Measurements from ENCODE around the gene GBGT1.
A peak's percentile ranks its signal among the peaks of the same experiment; 100 is the strongest.

GBGT1 gene

DNA sequence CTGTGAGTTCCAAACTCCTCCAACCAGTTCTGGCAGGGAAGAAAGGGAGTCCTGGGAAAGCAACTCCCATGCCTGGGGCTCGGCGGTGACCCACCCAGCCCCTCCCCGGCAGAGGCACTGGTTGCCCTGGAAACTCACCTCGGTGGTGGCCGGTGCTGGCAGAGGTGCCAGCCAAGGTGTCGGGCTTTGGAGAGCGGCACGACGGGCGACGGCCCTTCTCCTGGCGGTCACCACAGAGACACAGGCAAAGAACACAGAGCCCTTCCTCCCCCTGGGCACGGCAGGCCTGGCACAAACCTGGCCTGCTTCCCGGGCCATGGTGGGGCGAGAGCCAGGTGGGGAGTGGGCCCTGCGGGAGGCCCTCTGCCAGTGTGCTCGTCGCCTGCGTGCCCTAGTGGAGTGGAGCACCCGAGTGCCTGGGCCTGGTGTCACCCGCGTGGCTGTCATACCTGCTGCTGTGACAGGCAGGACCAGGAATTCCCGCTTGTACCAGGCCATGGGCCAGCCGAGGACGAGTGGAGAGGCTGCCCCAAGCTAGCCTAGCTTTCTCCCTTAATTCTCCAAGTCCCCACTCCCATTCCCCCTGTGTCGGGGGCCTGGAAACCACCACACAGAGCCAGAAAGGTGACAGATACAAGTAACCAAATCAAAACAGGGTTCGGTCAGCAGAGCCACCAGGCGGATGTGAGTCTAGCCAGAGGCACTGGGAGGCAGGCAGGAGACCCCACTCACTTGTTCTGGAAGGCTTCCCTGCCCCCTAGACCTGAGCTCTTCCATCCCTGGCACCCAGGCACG lies 34.5 kb downstream of the GBGT1 start:
- Histone ChIP-seq H2AFZ (ENCODE audit: low read depth, low read length) (no peak overlapping the region), H3K9ac (ENCODE audit: low read length) (no peak overlapping the region), H3K79me2 (ENCODE audit: low read length) (peaks cover 40% of the 10 kb centered on the region), H4K20me1 (ENCODE audit: insufficient read depth, low read length) (peaks cover 91% of the 10 kb centered on the region), H3K9me3 (ENCODE audit: insufficient read depth, low read length) (no peaks in the 10 kb centered on the region), H3K36me3 (replicated peaks; ENCODE audit: low read depth, low read length) (no peaks in the 10 kb centered on the region), H3K27ac (ENCODE audit: low read length) (no peak overlapping the region), H3K4me3 (ENCODE audit: low read length) (no peak overlapping the region), H3K4me1 (ENCODE audit: low read length) (peaks cover 39% of the 10 kb centered on the region), H3K27me3 (ENCODE audit: low read depth, low read length) (no peaks in the 10 kb centered on the region), H3K4me2 (ENCODE audit: low read length) (no peak overlapping the region)
- TF ChIP-seq EZH2phosphoT487 (IDR thresholded peaks at IDR 0.05; ENCODE audit: low read depth), result no peak
- TF ChIP-seq, protein P1, sequence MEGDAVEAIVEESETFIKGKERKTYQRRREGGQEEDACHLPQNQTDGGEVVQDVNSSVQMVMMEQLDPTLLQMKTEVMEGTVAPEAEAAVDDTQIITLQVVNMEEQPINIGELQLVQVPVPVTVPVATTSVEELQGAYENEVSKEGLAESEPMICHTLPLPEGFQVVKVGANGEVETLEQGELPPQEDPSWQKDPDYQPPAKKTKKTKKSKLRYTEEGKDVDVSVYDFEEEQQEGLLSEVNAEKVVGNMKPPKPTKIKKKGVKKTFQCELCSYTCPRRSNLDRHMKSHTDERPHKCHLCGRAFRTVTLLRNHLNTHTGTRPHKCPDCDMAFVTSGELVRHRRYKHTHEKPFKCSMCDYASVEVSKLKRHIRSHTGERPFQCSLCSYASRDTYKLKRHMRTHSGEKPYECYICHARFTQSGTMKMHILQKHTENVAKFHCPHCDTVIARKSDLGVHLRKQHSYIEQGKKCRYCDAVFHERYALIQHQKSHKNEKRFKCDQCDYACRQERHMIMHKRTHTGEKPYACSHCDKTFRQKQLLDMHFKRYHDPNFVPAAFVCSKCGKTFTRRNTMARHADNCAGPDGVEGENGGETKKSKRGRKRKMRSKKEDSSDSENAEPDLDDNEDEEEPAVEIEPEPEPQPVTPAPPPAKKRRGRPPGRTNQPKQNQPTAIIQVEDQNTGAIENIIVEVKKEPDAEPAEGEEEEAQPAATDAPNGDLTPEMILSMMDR (IDR thresholded peaks at IDR 0.05; ENCODE audit: low read depth, low read length), result no peak

DNA sequence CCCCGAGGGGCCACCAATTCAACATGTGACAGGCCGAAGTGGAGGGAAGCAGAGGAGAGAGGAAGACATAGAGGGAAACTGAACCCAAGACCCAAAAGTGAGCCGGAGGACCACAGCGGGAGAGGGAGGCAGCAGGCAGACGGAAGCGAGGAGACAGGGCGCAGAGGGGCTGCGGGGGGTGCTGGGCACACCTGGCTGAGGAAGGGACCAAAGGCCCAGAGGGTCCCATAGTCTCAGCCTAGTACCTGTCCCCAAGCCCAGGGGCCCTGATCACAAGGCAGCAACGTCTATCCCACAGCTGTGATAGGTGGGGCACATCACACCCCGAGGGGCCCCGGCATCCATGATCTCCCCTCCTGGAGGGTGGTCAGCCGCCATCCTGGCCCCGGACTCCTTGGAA lies 35.6 kb downstream of the GBGT1 start:
- no peak overlapping the region for H3K4me2 ChIP-seq (ENCODE audit: low read length)
- H2AFZ ChIP-seq (ENCODE audit: low read depth, low read length), result no peak overlapping the region
- H3K36me3 ChIP-seq (replicated peaks; ENCODE audit: low read depth, low read length), result no peaks in the 10 kb centered on the region
- no peak overlapping the region for H3K9ac ChIP-seq (ENCODE audit: low read length)
- H3K9me3 ChIP-seq (ENCODE audit: insufficient read depth, low read length), result no peaks in the 10 kb centered on the region
- peaks cover 84% of the 10 kb centered on the region for H4K20me1 ChIP-seq (ENCODE audit: insufficient read depth, low read length)
- TF ChIP-seq EZH2phosphoT487 (IDR thresholded peaks at IDR 0.05; ENCODE audit: low read depth), result no peak
- TF ChIP-seq, protein P1 (IDR thresholded peaks at IDR 0.05; ENCODE audit: low read depth, low read length), result no peak
- no peaks in the 10 kb centered on the region for H3K27me3 ChIP-seq (ENCODE audit: low read depth, low read length)
- peaks cover 32% of the 10 kb centered on the region for H3K4me1 ChIP-seq (ENCODE audit: low read length)
- H3K79me2 ChIP-seq (ENCODE audit: low read length), result peaks cover 32% of the 10 kb centered on the region
- H3K27ac ChIP-seq (ENCODE audit: low read length), result no peak overlapping the region
- H3K4me3 ChIP-seq (ENCODE audit: low read length), result no peak overlapping the region

DNA sequence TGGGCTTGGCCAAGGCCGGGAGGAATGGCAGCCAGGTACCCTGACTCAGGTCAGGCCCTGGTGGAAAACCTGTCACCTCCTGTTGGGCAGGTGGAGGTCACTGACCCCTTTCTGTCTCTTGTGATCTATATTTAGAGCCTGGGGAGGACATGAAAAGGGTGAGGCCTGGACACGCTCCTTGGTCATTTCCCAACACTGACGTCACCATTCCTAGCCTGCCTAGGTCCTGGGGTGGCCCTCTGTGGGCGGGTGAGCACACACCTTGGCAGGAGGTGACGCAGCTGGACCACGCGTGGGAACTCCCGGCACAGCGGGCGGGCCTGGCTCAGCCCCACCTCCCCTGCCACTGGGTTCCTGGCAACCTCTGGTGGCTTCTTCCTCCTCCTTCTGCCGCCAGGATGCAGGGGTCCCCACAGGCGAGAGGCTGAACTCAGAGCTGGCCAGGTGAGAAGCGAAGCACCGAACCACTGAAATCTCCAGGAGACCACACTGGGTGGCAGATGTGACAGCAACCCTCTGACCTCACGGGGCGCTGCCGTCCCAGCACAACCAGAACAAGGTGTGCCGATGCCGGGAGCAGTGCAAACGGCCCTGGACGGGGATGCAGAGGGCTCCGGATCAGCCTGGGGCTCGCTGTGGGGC lies 36.3 kb downstream of the GBGT1 start:
- no peak for TF ChIP-seq EZH2phosphoT487 (IDR thresholded peaks at IDR 0.05; ENCODE audit: low read depth)
- TF ChIP-seq, protein P1 (IDR thresholded peaks at IDR 0.05; ENCODE audit: low read depth, low read length), result no peak
- H2AFZ ChIP-seq (ENCODE audit: low read depth, low read length), result no peak overlapping the region
- H3K9ac ChIP-seq (ENCODE audit: low read length), result no peak overlapping the region
- H3K27ac ChIP-seq (ENCODE audit: low read length), result no peak overlapping the region
- H3K4me2 ChIP-seq (ENCODE audit: low read length), result no peak overlapping the region
- H3K9me3 ChIP-seq (ENCODE audit: insufficient read depth, low read length), result no peaks in the 10 kb centered on the region
- no peaks in the 10 kb centered on the region for H3K27me3 ChIP-seq (ENCODE audit: low read depth, low read length)
- peaks cover 32% of the 10 kb centered on the region for H3K4me1 ChIP-seq (ENCODE audit: low read length)
- peaks cover 28% of the 10 kb centered on the region for H3K79me2 ChIP-seq (ENCODE audit: low read length)
- H3K4me3 ChIP-seq (ENCODE audit: low read length), result no peak overlapping the region
- peaks cover 79% of the 10 kb centered on the region for H4K20me1 ChIP-seq (ENCODE audit: insufficient read depth, low read length)
- no peaks in the 10 kb centered on the region for H3K36me3 ChIP-seq (replicated peaks; ENCODE audit: low read depth, low read length)

DNA sequence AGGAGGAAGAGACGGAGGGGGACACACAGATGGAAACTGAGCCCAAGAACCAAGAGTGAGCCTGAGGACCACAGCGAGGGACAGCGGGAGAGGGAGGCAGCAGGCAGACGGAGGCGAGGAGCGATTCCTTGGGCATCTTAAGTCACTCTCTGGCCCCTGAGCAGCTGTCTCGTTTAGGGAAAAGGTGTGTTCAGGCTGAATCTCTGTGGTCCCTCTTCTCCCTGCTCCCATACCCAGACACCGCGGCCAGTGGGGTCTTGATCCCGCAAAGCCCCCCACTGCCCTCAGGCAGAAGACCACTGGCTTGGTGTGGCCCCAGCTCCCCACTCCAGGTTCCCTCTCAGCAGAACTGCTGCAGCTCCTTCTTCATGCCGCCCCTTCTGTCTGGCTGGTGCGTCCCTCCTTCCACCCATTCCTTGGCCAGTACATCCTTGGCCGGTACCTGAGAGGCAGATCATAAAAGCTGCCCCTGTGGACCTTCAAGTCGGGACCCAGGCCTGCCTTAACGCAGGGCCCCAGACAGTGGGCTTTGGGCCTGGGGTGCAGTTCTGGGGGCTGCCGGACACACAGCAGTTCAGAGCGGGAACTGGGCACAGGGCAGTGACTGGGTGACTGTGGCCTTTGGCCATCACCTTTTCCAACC lies 36.9 kb downstream of the GBGT1 start:
- no peak overlapping the region for H2AFZ ChIP-seq (ENCODE audit: low read depth, low read length)
- H3K4me2 ChIP-seq (ENCODE audit: low read length), result peak overlapping the region; percentile 59
- H3K27ac ChIP-seq (ENCODE audit: low read length), result no peak overlapping the region
- no peak overlapping the region for H3K9ac ChIP-seq (ENCODE audit: low read length)
- TF ChIP-seq, protein P1 (IDR thresholded peaks at IDR 0.05; ENCODE audit: low read depth, low read length), result no peak
- TF ChIP-seq EZH2phosphoT487 (IDR thresholded peaks at IDR 0.05; ENCODE audit: low read depth), result no peak
- peaks cover 27% of the 10 kb centered on the region for H3K79me2 ChIP-seq (ENCODE audit: low read length)
- H3K9me3 ChIP-seq (ENCODE audit: insufficient read depth, low read length), result no peaks in the 10 kb centered on the region
- peaks cover 37% of the 10 kb centered on the region for H3K4me1 ChIP-seq (ENCODE audit: low read length)
- peaks cover 79% of the 10 kb centered on the region for H4K20me1 ChIP-seq (ENCODE audit: insufficient read depth, low read length)
- H3K36me3 ChIP-seq (replicated peaks; ENCODE audit: low read depth, low read length), result no peaks in the 10 kb centered on the region
- peak overlapping the region; percentile 59 for H3K4me3 ChIP-seq (ENCODE audit: low read length)
- H3K27me3 ChIP-seq (ENCODE audit: low read depth, low read length), result no peaks in the 10 kb centered on the region
